Adrenal gland (tissue), 12 donors: ENCODE data around the gene MAGEA11. TPM values are rescaled to one million over a fixed set of nuclear protein-coding genes. Genes with fewer than 3 reads are reported as not detected.

ENCODE experiments used
- DNase-seq, 7 donors: peaks; one replicate each; pipeline ENCODE4 v3.0.0-alpha.2; 2019 to 2020
- H3K27ac ChIP-seq, 5 donors: fragments of 200-600 bp; sonication (generic) in 4 of 5; 1 replicate in 3 of 5; 2 replicates in 2 of 5; pipeline versions ENCODE4 v1.5.1 to v1.8.0; 2016 to 2020; ENCODE audit warnings: mild to moderate bottlenecking in 1 of 5
- H3K27me3 ChIP-seq: fragments of 200-600 bp; 2 replicates; pipeline ENCODE4 v1.8.0; 2021
- H3K36me3 ChIP-seq, 2 donors: fragments of 200-600 bp; replicated peaks in 1 of 2; 1 replicate in 1 of 2; 2 replicates in 1 of 2; pipeline versions ENCODE4 v1.5.1 to v1.8.0; 2018 to 2022
- H3K4me1 ChIP-seq, 2 donors: fragments of 200-600 bp; replicated peaks in 1 of 2; 1 replicate in 1 of 2; 2 replicates in 1 of 2; pipeline versions ENCODE4 v1.5.1 to v1.8.0; 2018 to 2021
- H3K4me3 ChIP-seq, 4 donors: fragments of 200-600 bp; sonication (generic) in 3 of 4; one replicate each; pipeline ENCODE4 v1.5.1; 2016 to 2018
- H3K9me3 ChIP-seq, 3 donors: fragments of 200-600 bp; sonication (generic) in 1 of 3; replicated peaks in 1 of 3; 1 replicate in 2 of 3; 2 replicates in 1 of 3; pipeline versions ENCODE4 v1.5.1 to v1.8.0; 2016 to 2021
- CTCF ChIP-seq, 6 experiments: fragments of 450-650 bp in 4 of 6; fragments of 200-600 bp in 2 of 6; sonication (generic) in 1 of 6; IDR thresholded peaks; 1 replicate in 5 of 6; 2 replicates in 1 of 6; pipeline versions ENCODE4 v1.5.1 to v1.8.0; 2016 to 2021; ENCODE audit warnings: antibody characterized with exemption in 6 of 6, mild to moderate bottlenecking in 2 of 6, moderate library complexity in 1 of 6
- POLR2A ChIP-seq, 2 donors: fragments of 450-650 bp; IDR thresholded peaks; one replicate each; pipeline ENCODE4 v1.6.1; 2017; ENCODE audit warnings: antibody characterized with exemption in 2 of 2, mild to moderate bottlenecking in 2 of 2, moderate library complexity in 1 of 2
- WGBS, 4 donors: extraction: QIAGEN DNeasy Blood & Tissue Kit in 2 of 4; methylation state at CpG; one replicate each; pipeline versions ENCODE4 v1.1.5 to v1.1.7; 2013 to 2017; 5-methylcytosine and 5-hydroxymethylcytosine counted together
- intact Hi-C, 2 donors: fragments of 100-400 bp; cut with DNase I; formaldehyde crosslinking; loops; one replicate each; pipeline versions ENCODE4 v1.14.1 to v1.15.0; 2022 to 2023
- polyA plus RNA-seq, 3 donors: library from polyadenylated mRNA; stranded (reverse); fragments of 200-250 nt in 2 of 3; fragments of 350-450 nt in 1 of 3; fragmentation: Illumina TruSeq in 1 of 3; extraction: RNeasy Lipid Tissue Mini Kit (QIAGEN cat#74804) in 1 of 3; gene quantifications; one replicate each; pipeline ENCODE4 v1.2.3, GENCODE V29; 2013 to 2014
- small RNA-seq, 2 donors: library from RNA; depleted of rRNA; stranded (forward); fragments of <200 nt; gene quantifications; one replicate each; pipeline ENCODE3, GENCODE V24; 2016
- total RNA-seq, 9 donors: library from RNA; depleted of rRNA in 4 of 9; stranded (reverse); fragments of >200 nt in 4 of 9; fragments of 120-200 nt in 1 of 9; fragmentation: NEBNext Ultra II Directional in 1 of 9; extraction: Animal tissue kit (Norgen Biotek cat#: 25700) in 1 of 9; gene quantifications; one replicate each; pipeline versions ENCODE4 v1.1.0 to v1.2.4, GENCODE V29; 2013 to 2023
- donor health status: healthy with polysubstance abuse.
- donor health status: Bipolar disorder and iron deficiency.
- donor health status: DM: yes; HTN: yes; CAD: no.
- donor health status: DM: no; HTN: no; CAD: no.
- donor health status: DM: no; HTN: no; CAD: no.
- donor health status: DM: yes; HTN: yes; CAD: no.

MAGEA11 gene
- total and polyA plus RNA-seq, 12 donors = not detected

GRCh38 chrX:149762696-149763614, 51.1 kb downstream of the MAGEA11 start:
- no peak for TF ChIP-seq CTCF (IDR thresholded peaks at IDR 0.05)
- TF ChIP-seq POLR2A (IDR thresholded peaks at IDR 0.05) = no peak
- intact Hi-C loops = no loop called here
- WGBS, 4 donors = 65 to 77% (median 66%) methylated on average over 6 to 10 of the region's 11 CpGs; no CpG with 5 or more reads in 1 of the 4 donors
- no peaks in the 10 kb centered on the region for H3K27me3 ChIP-seq
- no peaks in the 10 kb centered on the region for H3K9me3 ChIP-seq
- H3K27ac ChIP-seq = no peak overlapping the region
- no peaks in the 10 kb centered on the region for H3K4me1 ChIP-seq
- H3K36me3 ChIP-seq = no peaks in the 10 kb centered on the region
- DNase-seq = peak in 1 of 7 donors; percentile 4
- H3K4me3 ChIP-seq = no peak overlapping the region

Small RNAs within 50 kb of the gene (small RNA-seq; reads per million reads assigned to genes)
- gene AC244098.1 (0 reads per million in 2 donors), gene AC244098.2 (0 reads per million in 2 donors), gene AC244098.3 (0 reads per million in 2 donors)

Other genes with a start within 250 kb of the MAGEA11 start
- 10 to 100 TPM; 23.7 to 79.3 (median 50.9) TPM for gene IDS, start 206.8 kb upstream of the MAGEA11 start, total RNA-seq
- gene IDS, start 206.8 kb upstream of the MAGEA11 start, polyA plus RNA-seq = 10 to 100 TPM; 19.5 to 87.6 (median 34.8) TPM
- gene EOLA1, start 171.0 kb upstream of the MAGEA11 start, total RNA-seq = 10 to 100 TPM in 8 of 9 donors, 1 to 10 TPM in 1; 5.9 to 35.1 (median 22.4) TPM
- 10 to 100 TPM; 17.8 to 29.4 (median 24.2) TPM for gene EOLA1, start 171.0 kb upstream of the MAGEA11 start, polyA plus RNA-seq
- not detected for gene HSFX3, start 162.1 kb upstream of the MAGEA11 start, total RNA-seq
- not detected for gene HSFX3, start 162.1 kb upstream of the MAGEA11 start, polyA plus RNA-seq
- gene MAGEA9B, start 124.6 kb upstream of the MAGEA11 start, total RNA-seq = not detected
- not detected for gene MAGEA9B, start 124.6 kb upstream of the MAGEA11 start, polyA plus RNA-seq
- under 1 TPM in 2 of 9 donors, not detected in 7; 0.18 to 0.70 TPM for gene HSFX2, start 116.7 kb upstream of the MAGEA11 start, total RNA-seq
- 1 to 10 TPM in 2 of 3 donors, not detected in 1; 1.8 to 2.5 TPM for gene HSFX2, start 116.7 kb upstream of the MAGEA11 start, polyA plus RNA-seq
- 10 to 100 TPM; 15.3 to 38.0 (median 26.0) TPM for gene TMEM185A, start 80.3 kb upstream of the MAGEA11 start, total RNA-seq
- gene TMEM185A, start 80.3 kb upstream of the MAGEA11 start, polyA plus RNA-seq = 10 to 100 TPM; 14.8 to 20.2 (median 16.8) TPM
- gene HSFX1, start 62.0 kb downstream of the MAGEA11 start, total RNA-seq = 1 to 10 TPM in 6 of 9 donors, under 1 TPM in 3; 0.21 to 2.3 (median 1.6) TPM
- under 1 TPM; 0.51 to 0.80 (median 0.57) TPM for gene HSFX1, start 62.0 kb downstream of the MAGEA11 start, polyA plus RNA-seq
- gene MAGEA9, start 69.9 kb downstream of the MAGEA11 start, total RNA-seq = not detected
- not detected for gene MAGEA9, start 69.9 kb downstream of the MAGEA11 start, polyA plus RNA-seq
- not detected for gene MAGEA8, start 169.1 kb downstream of the MAGEA11 start, total RNA-seq
- not detected for gene MAGEA8, start 169.1 kb downstream of the MAGEA11 start, polyA plus RNA-seq
- not detected for gene HSFX4, start 217.5 kb downstream of the MAGEA11 start, total RNA-seq
- under 1 TPM in 1 of 3 donors, not detected in 2; 0.10 TPM for gene HSFX4, start 217.5 kb downstream of the MAGEA11 start, polyA plus RNA-seq
- 10 to 100 TPM; 17.2 to 34.1 (median 28.6) TPM for gene EOLA2, start 226.4 kb downstream of the MAGEA11 start, total RNA-seq
- gene EOLA2, start 226.4 kb downstream of the MAGEA11 start, polyA plus RNA-seq = 10 to 100 TPM; 27.8 to 53.2 (median 32.6) TPM